ENCODE data around the gene SMAGP.

GRCh38 chr12:51219322-51219721, 50.9 kb downstream of the SMAGP start:
- TF ChIP-seq POLR2A (IDR thresholded peaks at IDR 0.05): no peak
- TF ChIP-seq, protein P1, sequence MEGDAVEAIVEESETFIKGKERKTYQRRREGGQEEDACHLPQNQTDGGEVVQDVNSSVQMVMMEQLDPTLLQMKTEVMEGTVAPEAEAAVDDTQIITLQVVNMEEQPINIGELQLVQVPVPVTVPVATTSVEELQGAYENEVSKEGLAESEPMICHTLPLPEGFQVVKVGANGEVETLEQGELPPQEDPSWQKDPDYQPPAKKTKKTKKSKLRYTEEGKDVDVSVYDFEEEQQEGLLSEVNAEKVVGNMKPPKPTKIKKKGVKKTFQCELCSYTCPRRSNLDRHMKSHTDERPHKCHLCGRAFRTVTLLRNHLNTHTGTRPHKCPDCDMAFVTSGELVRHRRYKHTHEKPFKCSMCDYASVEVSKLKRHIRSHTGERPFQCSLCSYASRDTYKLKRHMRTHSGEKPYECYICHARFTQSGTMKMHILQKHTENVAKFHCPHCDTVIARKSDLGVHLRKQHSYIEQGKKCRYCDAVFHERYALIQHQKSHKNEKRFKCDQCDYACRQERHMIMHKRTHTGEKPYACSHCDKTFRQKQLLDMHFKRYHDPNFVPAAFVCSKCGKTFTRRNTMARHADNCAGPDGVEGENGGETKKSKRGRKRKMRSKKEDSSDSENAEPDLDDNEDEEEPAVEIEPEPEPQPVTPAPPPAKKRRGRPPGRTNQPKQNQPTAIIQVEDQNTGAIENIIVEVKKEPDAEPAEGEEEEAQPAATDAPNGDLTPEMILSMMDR (IDR thresholded peaks at IDR 0.05): no peak

Measured in thyroid gland (tissue), 4 donors.